H1 (cell line): ENCODE data around the gene OSBPL3. TPM values are rescaled to one million over a fixed set of nuclear protein-coding genes. Genes with fewer than 3 reads are reported as not detected.

Source experiments
- CHD7 ChIP-seq: fragments of 300-600 bp; sonication (generic); IDR thresholded peaks from 2 replicates; pipeline ENCODE4 v1.7.1; 2012; ENCODE audit warnings: low read length, moderate library complexity, mild to moderate bottlenecking, inconsistent platforms; ENCODE audit not compliant: insufficient replicate concordance
- HDAC2 ChIP-seq, 2 experiments: fragments of 300-600 bp in 1 of 2; sonication (generic) in 1 of 2; IDR thresholded peaks; 2 replicates each; pipeline ENCODE4 v1.6.1; 2011 to 2012; ENCODE audit warnings: low read depth in 2 of 2, low read length in 2 of 2, mild to moderate bottlenecking in 2 of 2, moderate library complexity in 2 of 2, borderline replicate concordance in 1 of 2, inconsistent platforms in 1 of 2
- polyA plus RNA-seq, 7 experiments: library from polyadenylated mRNA; depleted of rRNA in 3 of 7; stranded (reverse) in 5 of 7; unstranded in 2 of 7; fragments of >200 nt in 5 of 7; fragments of 200-250 nt in 2 of 7; gene quantifications; 1 replicate in 5 of 7; 2 replicates in 1 of 7; 4 replicates in 1 of 7; pipeline versions ENCODE4 v1.2.1 to v1.2.3, GENCODE V29; 2011 to 2013; ENCODE audit warnings: missing spikeins in 2 of 7, mixed read lengths in 2 of 7
- total RNA-seq: library from RNA; stranded (reverse); fragmentation: NEBNext Ultra II Directional; extraction: Animal tissue kit (Norgen Biotek cat#: 25700); gene quantifications from 2 replicates; pipeline ENCODE4 v1.2.1, GENCODE V29; 2021

Gene OSBPL3
- total and polyA plus RNA-seq, 2 of the 8 experiments (the other 6 are each of a cell fraction or from before 2014, with no cell fraction given), result 2.8 to 13.9 TPM

GRCh38 chr7:25014756-25015155, 34.8 kb upstream of the OSBPL3 start (continued):
- TF ChIP-seq CHD7 (no peak), HDAC2 (IDR thresholded peaks at IDR 0.05; ENCODE audit: borderline replicate concordance in 1 of 2, low read depth in 2 of 2, low read length in 2 of 2) (no peak)
